Epithelial cell of esophagus (primary cell): ENCODE data around the gene AMD1.

Experiments
- DNase-seq: peaks from one replicate; pipeline ENCODE4 v3.0.0; 2010; ENCODE audit warnings: low read depth
- H3K4me3 ChIP-seq: 2 replicates; pipeline ENCODE4 v1.5.1; 2011; ENCODE audit warnings: mild to moderate bottlenecking, low read length, control low read depth
- TF ChIP-seq, protein P1 (sequence below): IDR thresholded peaks from 2 replicates; pipeline ENCODE4 v1.5.1; 2011; ENCODE audit warnings: low read depth, mild to moderate bottlenecking, low read length, control low read depth, inconsistent platforms; ENCODE audit not compliant: insufficient read depth; ENCODE audit errors: missing control alignments

The AMD1 gene

DNA sequence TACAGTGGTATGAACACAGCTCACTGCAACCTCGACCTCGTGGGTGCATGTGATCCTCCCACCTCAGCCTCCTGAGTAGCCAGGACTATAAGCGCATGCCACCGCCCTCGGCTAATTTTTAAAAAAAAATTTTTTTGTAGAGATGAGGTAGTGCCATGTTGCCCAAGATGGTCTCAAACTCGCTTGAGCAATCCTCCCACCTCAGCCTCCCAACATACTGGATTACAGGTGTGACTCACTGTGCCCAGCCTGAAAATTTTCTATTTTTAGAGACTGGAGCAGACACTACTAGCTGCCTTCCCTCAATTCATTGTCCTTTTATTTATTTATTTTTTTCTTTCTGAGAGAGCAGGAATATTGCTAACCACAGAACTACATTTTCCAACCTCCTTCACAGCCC lies 63.6 kb downstream of the AMD1 start:
- TF ChIP-seq, protein P1, sequence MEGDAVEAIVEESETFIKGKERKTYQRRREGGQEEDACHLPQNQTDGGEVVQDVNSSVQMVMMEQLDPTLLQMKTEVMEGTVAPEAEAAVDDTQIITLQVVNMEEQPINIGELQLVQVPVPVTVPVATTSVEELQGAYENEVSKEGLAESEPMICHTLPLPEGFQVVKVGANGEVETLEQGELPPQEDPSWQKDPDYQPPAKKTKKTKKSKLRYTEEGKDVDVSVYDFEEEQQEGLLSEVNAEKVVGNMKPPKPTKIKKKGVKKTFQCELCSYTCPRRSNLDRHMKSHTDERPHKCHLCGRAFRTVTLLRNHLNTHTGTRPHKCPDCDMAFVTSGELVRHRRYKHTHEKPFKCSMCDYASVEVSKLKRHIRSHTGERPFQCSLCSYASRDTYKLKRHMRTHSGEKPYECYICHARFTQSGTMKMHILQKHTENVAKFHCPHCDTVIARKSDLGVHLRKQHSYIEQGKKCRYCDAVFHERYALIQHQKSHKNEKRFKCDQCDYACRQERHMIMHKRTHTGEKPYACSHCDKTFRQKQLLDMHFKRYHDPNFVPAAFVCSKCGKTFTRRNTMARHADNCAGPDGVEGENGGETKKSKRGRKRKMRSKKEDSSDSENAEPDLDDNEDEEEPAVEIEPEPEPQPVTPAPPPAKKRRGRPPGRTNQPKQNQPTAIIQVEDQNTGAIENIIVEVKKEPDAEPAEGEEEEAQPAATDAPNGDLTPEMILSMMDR, result no peak
- DNase-seq, result peak; percentile 73
- H3K4me3 ChIP-seq, result no peak overlapping the region

DNA sequence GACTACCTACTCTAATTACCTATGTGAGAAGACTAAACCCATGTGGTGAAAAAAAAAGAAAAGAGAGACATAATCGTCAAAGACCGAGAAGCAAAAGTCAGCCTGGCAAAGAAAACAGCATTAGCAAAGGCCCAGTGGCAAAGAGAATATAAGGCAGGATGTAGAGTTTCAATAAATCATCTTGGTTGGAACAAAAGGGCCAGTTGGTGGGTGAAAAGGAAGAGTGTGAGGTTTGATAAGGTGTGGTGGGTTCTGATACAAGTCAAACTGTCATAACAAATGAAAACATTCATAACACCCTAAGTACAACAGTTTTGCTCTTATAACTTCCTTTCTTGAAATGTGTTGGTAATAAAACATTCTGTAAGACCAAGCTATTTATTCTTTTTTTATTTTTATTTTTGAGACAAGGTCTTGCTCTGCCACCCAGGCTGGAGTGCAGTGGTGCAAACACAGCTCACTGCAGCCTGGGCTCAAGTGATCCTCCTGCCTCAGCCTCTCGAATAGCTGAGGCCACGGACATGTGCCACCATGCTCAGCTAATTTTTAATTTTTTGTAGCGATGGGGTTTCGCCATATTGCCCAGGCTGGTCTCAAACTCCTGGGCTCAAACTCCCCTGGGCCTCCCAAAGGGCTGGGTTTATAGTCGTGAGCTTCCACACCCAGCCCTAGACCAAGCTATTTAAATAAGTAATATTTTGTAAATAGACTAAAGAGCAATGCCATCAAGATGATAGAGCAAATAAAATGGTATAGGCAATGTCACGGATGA lies 65.0 kb downstream of the AMD1 start:
- TF ChIP-seq, protein P1, result no peak
- DNase-seq, result no peak
- no peak overlapping the region for H3K4me3 ChIP-seq

DNA sequence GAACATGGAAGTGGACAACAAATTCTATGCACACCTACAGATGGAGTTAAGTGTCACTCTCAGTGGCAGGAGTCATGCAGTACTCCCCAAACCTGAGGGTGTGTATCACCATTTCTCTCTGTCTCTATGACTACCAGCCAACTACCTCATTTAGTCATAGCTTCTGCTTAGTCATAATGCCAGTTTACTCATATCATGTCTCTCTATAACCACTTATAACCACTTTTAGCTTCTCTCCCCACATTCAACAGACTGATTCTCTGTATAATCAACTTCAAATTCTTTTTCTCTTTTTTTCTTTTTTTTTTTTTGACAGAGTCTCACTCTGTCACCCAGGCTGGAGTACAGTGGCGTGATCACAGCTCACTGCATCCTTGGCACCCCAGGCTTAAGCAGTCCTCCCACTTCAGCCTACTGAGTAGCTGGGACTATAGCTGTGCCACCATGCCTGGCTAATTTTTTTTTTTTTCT lies 70.1 kb downstream of the AMD1 start:
- DNase-seq, result peak; percentile 96
- no peak overlapping the region for H3K4me3 ChIP-seq
- TF ChIP-seq, protein P1, result no peak
